GF-D8 (cell line): ENCODE data around the gene GPR37.

Experiments used
- DNase-seq: peaks from one replicate; lab custom pipeline; 2025; lab: John Stamatoyannopoulos, UW

Gene GPR37

DNA sequence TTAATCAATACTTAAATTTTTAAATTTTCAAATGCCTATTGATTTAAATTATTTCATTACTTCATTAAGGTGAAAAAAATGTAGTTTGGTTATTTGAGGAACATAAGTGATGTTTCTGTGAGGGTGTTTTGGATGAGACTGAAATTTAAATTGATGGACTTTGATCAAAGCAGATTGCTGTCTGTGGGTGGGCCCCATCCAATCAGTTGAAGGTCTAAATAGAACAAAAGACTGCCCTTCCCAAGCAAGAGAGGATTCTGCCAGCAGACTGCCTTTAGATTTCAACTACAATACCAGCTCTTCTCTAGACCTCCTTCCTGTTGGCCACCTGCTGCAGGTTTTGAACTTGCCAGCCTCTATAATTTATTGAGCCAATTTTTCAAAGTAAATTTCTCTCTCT is 14.5 kb upstream of the GPR37 start:
- no peak for DNase-seq

DNA sequence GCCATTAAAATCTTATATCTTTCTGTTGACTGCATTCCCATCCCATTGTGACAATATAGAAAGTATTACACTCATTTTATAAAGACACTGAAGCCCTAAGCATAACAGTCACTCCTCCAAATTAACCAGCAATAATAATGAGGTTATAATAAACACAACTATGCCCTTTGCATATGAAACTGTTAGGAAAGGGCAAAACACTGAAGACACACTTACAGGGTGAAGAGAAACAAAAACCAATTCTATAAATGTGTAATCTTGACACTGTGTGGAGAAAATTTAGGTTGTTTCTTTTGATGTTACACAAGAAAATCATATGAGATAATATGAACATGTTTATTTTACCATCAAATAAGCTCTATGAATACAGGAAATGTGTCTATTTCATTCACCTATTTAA is 14.0 kb upstream of the GPR37 start:
- DNase-seq, result no peak

DNA sequence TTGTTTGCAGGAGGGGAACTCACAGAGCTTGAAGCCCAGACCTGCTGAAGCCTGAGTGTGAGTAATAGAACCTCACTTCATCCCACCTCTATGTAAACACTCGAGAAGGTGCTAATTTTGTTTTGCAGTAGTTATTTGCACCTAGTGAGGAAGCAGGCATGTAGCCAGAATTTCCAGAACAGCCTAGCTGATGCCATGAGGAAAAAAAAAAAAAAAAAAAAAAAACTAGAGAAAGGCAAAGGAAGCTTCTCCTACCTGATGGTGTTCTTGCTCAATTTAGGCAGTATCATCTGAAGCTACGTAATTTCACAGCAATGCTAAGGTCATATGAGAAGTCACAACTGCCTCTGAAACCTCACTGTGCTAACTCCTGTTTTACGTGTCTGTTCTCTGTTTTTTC is 13.6 kb upstream of the GPR37 start:
- DNase-seq, result no peak

DNA sequence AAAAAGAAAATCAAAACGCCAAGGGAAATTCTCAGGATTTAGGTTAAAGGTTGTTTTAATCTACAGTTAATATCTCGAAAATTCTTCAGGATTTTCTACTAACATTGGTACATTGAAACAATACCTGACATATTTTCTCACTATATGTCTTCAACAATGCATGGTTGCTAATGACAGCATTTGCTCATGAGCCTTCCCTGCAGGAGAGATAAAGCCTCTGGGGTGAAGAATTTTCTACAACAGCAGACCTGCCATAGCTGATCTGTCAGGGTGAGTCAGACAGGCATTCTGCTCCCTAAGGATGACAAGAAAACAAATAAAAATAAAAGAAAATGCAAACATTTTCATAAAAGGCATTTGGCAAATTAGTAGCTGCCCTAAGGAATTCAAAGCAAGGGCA is 11.7 kb upstream of the GPR37 start:
- DNase-seq, result no peak

DNA sequence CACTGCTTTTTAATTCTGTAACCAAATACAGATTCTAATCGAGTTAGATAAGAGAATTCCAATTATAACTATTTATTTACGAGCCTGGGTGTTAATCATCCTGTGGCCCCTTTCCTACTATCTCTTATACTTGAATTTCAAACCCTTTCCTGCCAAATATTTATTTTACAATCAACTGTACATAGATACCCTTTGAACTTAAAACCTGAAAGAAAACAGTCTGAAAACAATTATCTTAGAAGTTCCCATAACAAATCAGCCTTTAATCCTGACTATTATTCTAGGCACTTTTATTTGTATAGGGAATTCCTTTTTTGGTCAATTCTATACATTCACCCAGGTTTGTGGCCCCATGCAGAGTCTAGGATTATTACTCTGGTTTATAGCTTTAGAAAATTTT is 10.6 kb upstream of the GPR37 start:
- no peak for DNase-seq

DNA sequence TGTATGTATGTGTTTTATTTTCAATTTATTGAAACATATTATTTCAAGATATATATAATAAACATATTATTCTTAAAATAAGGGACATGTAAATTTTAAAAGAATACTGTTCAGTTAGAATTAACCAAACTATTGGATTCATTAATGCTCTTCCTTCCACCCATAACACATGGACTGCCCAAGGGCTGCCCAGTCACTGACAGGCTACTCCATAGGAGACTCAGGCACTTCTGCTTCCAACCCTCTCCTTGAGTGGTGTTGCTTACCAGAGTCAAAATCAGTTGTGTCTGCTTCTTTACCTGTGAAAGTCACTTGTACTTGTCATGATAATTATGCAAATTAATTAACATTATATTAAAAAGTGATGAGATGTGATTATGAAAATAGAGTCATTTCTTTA is 9.8 kb upstream of the GPR37 start:
- DNase-seq, result no peak

DNA sequence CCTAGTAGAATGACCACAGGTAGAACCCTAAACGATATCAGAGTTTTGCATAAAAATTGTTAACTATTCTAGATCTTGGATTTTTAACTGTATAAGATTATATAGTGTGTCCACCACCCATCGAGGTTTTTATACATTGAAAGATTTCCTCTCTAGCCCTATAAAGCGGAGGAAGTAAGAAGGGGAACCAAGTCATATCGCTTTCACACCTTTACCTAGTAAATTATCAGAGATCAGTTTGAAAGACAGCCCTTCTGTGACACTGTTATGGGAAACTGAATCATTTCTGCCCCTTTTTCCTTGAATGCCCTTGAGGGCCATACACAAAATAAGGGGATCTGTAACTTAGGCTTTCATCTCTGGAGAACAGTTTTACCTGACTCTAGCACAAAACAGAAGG is 8.3 kb upstream of the GPR37 start:
- no peak for DNase-seq

DNA sequence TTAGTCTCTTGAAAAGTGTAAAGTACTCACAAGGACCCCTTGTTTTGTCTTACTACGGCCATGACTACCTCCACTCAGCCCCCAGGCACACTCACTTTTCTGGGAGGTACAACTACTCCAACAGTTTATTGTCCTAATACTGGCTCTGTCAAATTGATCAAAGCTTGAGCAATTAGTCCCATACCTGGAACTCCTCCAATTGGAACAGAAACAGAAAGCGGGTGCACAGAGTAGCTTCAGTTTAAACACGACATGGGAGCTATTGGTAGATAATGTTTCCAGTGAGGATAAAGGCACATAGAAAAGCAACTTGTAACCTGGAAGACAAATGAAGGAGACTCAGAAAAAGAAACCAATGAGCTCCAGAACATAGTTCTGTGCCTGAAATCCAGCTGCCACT is 7.7 kb upstream of the GPR37 start:
- no peak for DNase-seq

DNA sequence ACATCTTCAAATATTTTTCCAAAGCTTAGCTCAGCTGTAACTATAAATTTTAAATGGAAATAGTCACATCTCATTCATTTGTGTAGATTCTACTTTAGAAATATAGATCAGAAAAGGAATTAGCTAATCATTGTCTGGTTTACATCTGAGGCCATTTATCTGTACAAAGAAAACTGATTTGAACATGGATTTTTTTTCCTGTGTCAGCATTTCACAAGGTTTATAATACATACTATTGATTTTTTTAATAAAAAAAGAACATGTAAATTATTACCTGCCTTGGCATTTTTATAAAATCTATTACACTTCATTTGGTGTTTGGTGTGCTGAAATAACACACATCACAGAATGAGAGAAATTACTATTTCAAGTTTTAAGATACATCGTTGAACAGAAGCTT is 3.5 kb upstream of the GPR37 start:
- DNase-seq, result no peak

DNA sequence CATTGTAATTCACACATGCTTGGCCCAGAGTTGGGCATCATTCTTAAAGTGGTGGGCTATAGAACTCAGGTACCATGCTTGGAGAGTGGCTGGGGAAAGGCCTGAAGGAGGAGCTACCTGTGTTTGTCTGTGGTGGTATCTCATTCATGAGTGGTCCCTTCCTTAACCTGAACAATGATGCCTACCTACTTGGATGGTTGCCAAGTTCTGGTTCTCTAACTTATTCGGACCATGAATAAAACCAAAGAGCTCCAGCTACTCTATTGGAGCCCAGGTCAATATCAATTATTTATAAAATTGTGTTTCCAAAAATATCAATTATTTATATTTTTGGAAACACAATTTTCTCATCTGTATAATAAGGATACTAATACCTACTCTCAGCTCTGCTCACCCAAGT is 2.9 kb upstream of the GPR37 start:
- no peak for DNase-seq

DNA sequence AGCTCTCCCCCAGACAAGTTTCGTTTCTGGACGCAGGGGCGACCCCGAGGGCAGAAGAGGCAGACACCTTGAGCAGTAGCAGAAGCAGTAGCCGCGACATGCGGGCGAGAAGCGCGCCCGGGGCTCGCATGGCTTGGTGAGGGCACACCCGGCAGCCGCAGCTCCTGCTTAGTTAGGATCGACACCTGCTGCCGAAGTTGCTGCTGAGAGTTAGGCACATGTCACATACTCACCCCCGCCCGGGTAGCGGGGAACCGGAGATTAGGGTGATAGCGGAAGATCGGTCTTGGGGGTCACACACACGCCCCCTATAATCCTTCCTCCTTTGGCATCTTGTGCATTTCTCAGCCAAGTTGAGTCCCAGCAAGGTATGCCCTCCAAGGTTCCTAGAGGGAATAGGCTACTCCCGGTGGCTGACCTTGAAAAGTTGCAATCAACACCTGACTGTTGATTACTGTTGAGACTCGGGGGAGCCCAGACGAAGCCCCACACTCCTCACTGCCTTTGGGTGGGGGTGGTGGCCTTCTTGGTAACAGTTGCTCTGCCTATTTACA is 668 bp downstream of the GPR37 start:
- DNase-seq, result no peak

DNA sequence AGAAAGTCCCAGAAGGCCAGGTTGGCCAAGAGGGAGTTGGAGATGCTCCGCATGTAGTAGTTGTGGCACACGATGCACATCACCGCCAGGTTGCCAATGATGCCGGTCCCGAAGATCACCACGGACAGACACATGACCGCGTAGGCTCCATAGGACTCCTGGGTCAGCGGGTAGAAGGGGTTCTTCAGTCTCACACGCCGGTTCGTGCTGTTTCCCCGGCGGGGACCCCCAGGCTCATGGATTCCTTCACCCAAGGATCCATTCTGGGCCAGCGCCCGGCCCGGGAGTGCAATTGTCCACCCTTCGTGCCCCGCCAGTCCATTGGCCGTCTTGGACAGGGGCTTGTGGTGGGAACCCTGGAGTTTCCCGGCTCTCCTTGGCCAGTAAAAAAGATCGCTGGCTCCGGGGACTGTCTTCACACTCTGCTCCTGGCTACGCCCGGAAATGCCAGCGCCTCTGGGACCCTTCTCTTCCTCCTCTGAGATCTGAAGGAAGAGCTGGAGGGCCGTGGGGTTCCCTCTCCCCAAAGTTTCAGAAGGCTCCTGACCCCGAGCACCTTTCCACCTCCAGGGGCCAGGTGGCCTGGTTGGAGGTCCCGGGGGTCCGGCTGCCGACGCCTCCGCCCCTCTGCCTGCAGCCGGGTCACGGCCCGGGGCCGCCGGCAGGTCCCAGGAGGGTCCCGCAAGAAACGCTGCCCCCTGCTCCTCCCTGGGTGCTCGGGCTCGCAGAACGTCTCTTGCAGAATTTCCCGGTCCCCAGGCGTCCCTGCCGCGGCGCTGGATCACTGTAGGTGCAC is 1.3 kb downstream of the GPR37 start:
- no peak for DNase-seq

DNA sequence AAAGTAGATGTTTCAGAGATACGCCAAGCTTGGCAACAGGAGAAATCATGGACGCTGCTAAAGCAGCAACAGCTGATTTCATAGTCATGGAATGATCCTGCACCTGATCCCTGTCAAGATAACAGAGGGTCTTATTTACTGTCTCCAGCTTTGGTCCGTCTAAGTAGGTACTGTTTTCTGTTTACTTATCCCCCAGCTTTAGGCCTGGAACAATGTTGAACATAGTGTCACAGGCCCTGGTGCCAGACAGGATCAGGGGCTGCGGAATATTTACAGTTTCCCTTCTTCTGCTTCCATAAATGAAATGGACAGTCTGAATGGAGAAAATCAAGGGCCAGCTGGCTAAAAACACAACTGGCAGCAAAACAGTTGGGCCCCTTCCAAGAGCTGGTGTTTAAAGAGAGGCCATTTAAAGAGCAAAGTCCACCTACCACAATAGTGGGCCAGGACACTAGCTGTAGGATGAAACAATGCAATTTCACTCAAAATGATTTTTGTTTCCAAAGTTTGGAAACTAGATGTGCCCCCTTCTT is 2.9 kb downstream of the GPR37 start:
- DNase-seq, result no peak

DNA sequence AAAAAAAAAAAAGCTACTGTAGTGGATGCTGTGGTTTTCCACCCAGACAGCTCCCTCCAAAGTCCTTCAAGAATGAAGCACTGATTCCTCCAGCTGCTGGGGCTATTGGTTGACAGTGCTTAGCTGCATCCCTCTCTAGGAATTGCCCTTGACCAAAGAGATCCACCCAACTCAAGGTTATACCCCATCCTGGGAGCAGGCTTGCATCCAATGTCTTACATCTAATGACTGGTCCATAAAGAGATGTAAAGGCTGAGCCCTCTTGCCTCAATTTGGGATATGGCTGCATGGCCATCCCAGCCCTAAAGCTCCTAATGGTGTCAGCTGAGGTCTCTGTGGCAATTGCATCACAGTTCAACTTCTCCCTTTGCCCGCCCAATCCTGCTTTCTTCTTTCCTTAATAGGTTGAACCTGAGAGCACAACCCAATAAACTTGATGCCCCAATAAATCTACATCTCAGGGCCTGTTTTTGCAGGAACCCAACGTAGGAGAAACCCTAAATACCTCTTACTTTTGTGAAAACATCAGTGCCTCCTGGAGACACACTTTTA is 4.4 kb downstream of the GPR37 start:
- DNase-seq, result no peak

DNA sequence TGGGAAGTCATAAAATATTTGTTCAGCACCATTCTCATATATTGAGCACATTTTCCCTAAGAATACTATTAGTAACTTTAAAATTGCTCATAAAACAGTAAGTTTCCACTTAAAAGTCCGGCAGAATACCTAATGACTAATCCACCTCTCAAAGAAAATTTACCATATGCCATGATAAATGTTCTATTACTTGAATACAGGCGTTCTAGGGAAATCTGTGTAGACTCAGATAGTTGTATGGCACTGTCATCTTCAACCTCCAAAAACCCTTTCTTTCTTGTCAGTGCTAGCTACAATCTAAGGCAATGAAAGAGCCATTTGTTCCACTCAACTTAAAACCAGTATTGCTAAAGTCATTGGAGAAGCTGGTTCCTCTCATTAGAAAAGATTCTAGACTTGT is 7.3 kb downstream of the GPR37 start:
- no peak for DNase-seq

DNA sequence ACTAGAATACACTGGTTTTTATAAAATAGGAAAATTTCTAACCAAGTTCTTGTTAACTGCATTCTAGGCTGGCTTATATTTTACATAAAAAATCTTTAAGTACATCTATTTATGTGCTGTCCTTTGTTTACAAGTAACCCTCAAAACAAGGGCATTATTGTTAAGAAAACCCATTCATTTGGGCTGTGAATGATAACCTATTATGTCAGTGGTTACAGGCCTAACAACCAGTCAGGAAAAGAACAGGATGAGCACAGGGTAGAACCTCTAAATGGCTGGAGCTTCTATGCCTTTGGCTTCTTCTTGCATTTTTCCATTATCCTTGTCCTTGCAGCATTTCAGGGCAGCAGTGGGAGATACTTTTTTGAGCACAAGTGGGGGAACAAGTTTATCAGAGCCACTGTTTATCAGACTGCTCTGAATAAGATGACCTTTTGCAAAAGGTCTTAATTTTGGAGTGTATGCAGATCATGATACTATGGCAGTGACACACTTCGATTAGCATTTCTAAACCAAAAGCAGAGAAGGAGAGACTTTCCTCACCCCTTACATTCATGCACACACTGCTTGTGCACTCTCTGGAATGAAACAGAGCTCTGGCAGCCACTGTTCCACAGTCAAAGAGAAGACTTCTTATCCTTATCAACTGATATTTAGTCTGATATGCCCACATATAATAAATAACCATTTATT is 10.9 kb downstream of the GPR37 start:
- DNase-seq, result no peak

DNA sequence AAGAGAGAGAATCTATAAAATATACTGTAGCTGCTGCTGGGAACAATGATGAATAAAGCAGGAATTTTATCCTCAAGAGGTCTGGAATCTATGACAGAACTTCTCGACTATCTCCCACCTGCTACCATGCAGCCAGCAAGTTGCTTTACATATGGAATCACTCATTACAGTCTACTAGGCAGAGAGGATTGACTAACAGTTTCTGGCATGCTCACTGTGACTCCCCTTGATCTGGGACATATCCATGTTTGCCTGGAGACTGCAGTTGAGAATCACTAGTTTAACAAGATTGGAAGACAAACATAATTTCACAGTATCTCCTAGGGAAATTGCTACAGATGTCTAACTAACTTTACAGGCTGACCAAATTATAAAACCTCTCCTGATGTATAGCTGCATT is 13.3 kb downstream of the GPR37 start:
- DNase-seq, result no peak

DNA sequence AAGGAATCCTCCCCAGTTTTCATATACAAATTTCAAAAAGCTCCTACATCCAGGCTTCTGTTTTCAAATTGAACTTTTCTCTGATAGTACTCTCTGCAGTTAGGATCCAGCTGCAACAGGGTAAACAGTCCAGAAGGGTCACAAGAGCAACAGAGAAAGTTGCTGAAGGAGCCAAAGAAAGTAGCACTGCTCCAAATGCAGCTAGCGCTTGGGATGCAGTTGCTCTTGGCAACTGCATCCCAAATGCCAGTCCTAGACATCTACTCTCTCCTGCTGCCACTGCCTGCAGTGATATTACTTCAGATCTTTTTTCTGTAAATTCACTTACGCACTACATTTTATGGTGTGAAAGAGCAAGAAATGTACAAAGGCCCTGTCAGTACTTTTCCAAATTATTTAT is 14.6 kb downstream of the GPR37 start:
- DNase-seq, result no peak

DNA sequence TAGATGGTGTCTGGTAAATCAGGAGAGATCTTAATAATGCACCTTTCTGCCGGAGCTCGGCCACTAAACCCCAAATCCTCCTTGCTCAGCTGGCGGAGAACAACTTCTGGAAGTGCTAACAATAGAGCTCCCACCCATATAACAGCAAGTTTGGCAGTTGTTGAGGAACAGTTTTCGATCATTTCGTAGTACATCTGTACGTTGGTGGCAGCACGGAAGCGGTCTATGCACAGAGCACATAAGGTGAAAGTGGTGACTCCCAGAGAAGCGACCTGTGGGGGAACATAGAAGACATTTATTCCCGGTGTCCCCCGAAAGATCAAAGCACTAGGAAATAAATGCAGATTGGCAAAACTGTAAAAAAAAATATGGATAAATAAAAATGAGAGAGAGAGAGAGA is 18.5 kb downstream of the GPR37 start:
- DNase-seq, result no peak

DNA sequence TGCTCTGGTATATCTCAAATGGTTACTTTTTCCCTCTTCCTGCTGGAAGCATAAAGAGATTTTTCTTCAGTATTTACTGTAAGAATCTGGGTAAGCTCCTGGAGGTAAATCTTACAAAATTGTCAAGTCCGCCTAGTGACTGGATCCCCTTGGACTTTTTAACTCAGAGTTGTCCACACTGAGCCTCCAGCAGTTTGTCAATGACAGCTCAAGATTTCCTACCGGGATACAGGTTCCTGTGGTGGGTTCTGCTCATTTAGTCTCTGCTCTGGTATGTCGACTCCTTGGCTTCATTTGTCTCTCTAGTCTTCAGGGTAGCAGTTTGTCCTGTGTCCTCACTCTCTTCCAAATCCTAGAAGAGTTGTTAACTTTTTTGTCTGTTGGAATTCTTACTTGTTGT is 27.0 kb downstream of the GPR37 start:
- no peak for DNase-seq

DNA sequence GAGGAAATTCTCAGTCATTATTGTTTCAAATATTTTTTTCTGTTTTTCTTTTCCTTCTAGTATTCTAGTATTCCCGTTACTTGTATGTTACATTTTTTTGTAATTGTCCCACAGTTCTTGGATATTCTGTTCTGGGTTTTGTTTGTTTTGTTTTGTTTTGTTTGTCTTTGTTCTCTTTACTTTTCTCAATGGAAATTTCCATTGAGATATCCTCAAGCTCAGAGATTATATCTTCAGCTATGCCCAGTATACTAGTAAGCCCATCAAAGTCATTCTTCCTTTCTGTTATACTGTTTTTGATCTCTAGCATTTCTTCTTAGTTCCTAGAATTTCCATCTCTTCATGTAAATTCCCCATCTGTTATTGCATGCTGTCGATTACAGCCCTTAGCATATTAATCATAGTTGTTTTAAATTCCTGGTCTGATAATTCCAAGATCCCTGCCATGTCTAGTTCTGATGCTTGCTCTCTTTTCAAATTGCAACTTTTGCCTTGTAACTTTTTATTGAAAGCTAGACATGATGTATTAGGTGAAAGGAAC is 27.8 kb downstream of the GPR37 start:
- DNase-seq, result no peak

DNA sequence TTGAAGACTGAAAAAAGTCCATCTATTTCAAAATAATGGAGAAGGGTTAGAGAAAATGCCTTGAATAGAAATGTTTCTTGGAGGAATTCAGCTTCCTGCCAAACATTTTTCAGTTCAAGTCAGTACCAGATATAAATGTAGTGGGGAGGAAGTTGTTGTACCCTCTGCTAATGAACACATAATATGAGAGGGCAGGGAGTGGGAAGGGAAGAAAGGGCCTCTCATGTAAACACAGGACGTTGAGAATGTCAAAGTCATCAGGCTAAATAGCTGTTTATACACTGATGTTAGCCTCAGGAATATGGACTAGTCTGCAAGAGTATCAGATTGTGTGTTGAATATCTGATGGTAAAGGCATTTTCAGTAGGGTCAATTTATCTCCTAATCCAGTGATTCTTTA is 37.0 kb downstream of the GPR37 start:
- no peak for DNase-seq
